ENCODE data around the gene SLC7A14.
"Not testable (repeated sequence)": the region's sequence is repeated elsewhere in the genome, so short reads cannot be mapped to it uniquely, and the experiment has no call there.

The SLC7A14 gene

DNA sequence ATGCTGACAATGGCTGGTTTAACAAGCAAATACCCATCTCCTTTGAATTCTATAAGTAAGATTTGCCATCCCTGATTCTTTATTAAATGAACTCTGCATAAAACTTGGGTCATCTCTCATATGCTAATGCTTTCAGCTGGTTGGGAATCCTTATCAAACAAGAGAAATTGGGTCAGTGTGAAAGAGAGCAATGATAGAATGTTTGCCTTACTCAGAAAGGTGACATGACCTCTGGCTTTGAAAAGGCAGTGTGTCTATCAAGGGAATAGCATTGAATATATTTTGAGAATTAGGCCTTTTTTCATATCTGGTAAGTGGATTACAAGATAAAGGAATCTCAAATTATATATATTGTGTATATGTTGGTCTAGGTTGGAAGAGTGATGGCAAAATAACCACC lies 8.7 kb upstream of the SLC7A14 start:
- no peak for DNase-seq (ENCODE audit: low read depth in 2 of 2)

DNA sequence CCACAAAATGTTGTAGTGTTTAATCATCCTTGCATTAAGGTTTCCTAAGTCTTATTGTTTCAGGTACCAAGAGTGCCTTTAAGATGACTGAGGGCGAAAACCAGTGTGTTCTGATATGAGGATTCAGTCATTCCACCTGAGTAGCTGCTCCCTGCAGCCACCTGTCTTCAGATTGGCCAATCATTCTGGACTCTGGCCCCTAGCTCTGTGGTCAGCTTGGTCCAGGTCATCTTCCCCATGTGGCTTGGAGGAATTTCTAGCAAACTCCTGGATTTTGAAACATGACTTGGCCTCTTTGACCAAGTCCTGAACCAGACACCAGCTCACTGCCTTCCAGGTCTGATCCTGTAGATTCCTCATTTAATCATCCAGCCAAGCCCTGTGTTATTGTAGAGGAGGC lies 7.8 kb upstream of the SLC7A14 start:
- no peak for DNase-seq (ENCODE audit: low read depth in 2 of 2)

DNA sequence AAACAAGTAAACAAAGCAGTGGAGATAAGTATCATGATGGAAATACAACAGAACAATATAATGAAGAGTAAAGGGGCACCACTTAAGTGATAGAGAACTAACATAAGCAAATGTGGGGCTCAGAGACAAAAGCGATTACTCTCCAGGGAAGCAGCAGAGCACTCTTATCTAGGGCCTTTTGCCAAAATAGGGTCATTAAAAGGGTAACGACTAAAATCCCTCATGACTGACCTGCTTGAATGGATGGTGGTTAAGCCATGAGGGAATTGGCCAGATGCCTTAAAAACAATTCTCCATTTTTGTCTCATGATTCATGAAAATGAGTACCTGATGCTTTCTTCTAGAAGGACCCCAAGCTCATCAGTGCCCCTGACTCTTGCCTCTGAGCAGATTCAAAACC lies 3.2 kb upstream of the SLC7A14 start:
- no peak for DNase-seq (ENCODE audit: low read depth in 2 of 2)

DNA sequence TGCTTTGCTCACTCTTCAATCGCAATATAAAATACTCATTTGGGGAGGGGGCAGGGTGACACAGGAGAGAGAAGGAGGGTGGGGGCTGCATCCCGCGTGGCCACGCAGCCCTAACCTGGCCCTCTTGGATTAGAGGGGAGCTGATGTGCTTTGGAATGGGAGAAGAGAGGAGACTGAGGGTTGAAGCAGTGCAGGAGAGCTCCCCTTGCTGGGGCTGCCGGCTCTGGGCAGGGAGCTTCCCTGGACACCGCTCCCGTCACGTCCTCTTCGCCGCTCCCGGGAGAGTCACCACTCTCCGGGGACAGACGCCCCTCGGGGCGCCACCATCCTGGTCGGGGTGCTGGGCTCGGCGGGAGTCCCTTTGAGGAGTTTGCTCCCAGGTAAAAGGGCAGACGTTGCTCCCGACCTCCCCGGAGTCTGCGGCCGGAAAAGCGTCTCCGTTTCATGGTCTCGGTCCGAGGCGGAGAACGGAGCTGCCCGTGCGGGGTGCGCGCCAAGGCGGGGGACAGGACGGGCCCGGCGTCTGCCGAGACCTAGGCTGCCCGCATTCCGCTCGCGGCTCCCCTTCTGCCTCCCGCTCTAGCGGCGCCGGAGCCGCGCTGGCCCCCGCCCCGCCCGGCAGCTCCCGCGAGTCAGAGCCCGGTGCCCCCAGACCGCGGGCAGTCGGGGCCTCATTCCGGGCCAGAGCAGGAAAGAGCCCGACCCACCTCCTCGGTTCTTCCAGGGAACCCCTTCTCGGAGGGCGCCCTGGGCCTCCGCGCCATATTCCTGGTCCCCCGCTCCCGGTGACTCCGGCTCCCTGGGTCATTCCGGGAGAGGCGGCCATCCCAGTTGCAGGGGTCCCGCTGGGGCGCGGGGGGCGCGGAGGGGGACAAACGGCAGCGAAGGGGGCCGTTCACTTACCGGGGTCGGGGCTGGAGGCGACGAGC lies 603 bp downstream of the SLC7A14 start:
- DNase-seq (ENCODE audit: low read depth in 2 of 2), result no peak

DNA sequence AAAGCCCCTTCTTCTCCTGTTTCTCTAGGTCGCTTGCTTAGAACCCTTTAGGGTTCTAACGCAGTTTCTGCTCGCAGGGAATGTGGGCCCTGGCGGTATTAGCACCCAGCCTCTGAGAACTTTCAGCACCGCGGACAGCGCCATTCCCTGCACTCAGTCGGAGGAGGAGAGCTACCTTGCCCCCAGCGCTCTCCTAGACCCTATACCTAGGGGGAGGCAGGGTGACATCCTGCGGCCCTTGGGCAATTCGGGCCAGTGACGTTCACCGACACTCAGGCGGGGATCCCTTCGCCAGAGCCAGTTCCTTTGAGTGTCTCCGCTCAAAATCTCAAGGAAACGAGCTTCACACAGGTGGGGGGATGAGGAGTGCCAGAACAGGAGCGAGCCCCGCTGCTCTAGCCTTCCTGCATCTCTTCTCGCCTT lies 1.3 kb downstream of the SLC7A14 start:
- DNase-seq (ENCODE audit: low read depth in 2 of 2), result peak; percentile 41 to 51

DNA sequence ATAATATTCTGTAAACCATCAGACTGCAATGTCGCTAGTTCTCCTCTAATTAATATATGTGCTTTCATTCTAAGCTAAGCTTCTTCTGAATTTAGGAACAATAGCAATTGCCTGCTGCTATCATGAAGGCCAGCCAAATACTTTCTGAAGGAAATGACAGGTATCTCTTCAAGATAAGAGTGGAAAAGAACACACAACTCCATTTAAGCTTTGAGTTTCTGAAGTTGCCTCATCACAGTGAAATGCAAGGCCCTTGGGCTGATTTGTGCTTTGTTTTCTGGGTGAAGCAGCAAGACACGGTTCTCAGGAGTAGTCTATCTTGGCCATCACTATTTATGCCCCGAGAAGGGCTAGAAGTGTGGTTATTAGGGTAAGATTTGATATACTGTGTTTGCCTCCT lies 6.2 kb downstream of the SLC7A14 start:
- no peak for DNase-seq (ENCODE audit: low read depth in 2 of 2)

DNA sequence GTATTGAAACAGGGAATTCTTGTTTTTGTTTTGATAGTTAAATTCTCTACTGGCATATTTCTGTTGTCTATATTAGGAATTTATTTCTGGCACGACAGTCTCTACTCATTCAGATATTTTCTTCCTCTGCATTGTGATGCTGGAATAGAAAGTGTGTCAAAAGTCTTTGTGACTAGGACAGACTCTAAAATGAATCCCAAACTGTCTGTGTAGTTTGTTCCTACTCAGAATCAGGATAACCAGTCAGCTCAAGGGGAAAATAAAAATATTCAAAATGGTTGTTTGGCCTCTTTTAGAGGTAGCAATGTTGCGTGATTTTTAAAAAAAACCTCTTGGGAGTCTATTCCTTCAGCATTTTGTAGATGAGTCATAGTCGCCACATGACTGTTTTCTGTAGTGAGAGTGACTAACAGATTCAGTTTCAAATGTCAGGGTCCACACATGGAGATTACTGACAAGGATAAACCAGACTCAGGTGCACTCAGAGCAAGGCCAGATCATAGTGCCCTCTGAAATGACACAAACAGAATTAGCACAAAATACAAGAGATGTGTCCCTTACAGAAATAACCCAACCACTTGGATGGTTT lies 13.1 kb downstream of the SLC7A14 start:
- DNase-seq (ENCODE audit: low read depth in 2 of 2), result peak; percentile 56 to 58

DNA sequence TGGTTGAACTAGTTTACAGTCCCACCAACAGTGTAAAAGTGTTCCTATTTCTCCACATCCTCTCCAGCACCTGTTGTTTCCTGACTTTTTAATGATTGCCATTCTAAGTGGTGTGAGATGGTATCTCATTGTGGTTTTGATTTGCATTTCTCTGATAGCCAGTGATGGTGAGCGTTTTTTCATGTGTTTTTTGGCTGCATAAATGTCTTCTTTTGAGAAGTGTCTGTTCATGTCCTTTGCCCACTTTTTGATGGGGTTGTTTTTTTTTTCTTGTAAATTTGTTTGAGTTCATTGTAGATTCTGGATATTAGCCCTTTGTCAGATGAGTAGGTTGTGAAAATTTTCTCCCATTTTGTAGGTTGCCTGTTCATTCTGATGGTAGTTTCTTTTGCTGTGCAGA lies 18.3 kb downstream of the SLC7A14 start:
- DNase-seq (ENCODE audit: low read depth in 2 of 2), result not testable (repeated sequence)

DNA sequence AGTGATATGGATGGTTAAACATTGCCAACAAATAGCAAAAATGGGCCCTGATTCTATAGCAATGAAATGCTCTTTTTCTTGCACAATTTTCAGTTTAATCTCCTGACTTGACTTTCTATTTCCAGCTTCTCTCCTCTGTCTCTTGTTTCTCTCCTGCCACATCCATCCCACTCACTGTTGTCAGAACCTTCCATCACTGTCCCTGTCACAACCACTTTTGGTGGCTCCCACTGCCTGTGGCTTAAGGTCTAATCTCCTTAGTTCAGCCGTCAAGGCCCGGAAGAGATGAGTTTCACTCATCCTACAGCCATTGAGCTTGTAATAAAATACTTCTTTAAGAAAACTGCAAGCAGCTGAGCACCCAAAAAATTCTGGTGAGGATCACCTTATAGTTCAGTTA lies 19.5 kb downstream of the SLC7A14 start:
- DNase-seq (ENCODE audit: low read depth in 2 of 2), result no peak

DNA sequence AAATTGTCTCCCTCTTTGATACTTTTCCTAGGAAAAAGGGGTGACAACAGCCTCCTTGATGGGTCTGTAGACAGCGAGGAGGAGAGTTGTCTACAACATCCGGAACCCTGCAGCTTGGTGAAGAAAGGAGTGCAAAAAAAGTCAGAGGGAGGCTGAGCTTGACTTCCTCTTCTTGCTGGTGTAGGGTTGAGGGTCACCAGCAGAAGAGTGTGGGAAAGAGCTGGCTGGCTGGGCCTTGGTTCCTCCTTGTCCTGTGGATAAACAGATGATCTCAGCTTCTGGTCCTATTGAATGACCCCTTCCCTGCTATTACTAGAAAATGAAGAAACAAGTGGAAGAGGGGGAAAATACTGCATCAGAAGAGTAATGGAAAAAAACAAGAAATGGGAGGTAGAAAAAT lies 20.4 kb downstream of the SLC7A14 start:
- DNase-seq (ENCODE audit: low read depth in 2 of 2), result no peak

DNA sequence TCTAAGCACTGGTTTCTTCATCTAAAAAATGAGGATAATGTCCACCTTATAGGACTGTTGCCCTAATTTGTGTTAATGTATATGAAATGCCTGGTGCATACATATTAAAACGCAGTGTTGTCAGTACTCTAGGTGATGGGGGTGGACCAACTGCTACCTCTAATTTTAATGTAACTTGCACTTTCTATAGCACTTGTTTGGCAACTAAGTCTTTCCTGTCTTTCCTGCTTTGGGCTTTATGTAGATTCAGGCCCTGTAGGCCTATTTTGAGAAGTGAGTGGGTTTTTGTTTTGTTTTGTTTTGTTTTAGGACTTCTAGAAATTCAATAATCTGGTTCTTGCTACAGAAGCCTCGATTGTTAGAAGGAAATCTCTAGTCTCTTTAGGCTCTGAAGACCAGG lies 21.2 kb downstream of the SLC7A14 start:
- no peak for DNase-seq (ENCODE audit: low read depth in 2 of 2)

DNA sequence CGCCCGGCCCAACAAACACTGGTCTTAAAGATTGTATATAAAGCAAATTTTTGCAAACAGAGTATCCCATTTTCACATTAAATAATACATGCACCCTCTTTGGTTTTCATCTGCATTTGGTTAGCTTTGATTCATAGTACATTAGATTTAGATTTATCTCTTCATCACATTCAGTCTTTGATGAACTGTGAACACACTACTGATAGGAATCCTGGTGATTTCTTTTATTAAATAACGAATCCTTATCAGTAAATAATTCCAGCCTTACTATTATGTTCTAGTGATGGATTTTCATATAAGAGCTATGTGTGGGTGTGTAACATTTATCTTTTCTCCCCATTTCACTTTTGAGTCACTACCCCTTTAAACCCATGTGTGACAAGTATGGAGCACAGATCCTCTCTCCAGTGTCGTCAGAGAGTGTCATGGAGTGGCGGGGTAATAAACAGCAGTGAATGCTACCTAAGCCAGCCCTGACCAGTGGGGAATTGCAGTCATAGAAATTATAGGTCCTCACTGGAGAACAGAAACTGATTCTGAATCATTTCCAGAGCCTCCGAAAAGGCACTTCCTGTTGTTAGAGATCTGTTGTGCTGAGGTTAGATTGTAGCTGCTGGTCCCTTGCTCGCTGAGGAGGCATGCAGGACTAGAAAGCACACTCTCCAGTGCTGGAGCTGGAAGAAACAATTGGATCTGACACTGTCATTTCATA lies 22.0 kb downstream of the SLC7A14 start:
- peak; percentile 52 to 53 for DNase-seq (ENCODE audit: low read depth in 2 of 2)

DNA sequence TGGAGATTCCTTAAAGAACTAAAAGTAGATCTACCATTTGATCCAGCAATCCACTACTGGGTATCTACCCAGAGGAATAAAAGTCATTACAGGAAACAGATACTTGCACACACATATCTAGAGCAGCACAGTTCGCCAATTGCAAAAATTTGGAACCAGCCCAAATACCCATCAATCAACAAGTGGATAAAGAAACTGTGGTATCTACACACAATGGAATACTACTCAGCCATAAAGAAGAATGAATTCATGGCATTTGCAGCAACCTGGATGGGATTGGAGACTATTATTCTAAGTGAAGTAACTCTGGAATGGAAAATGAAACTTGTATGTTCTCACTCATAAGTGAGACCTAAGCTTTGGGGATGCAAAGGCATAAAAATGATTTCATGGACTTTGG lies 23.8 kb downstream of the SLC7A14 start:
- DNase-seq (ENCODE audit: low read depth in 2 of 2), result no peak

DNA sequence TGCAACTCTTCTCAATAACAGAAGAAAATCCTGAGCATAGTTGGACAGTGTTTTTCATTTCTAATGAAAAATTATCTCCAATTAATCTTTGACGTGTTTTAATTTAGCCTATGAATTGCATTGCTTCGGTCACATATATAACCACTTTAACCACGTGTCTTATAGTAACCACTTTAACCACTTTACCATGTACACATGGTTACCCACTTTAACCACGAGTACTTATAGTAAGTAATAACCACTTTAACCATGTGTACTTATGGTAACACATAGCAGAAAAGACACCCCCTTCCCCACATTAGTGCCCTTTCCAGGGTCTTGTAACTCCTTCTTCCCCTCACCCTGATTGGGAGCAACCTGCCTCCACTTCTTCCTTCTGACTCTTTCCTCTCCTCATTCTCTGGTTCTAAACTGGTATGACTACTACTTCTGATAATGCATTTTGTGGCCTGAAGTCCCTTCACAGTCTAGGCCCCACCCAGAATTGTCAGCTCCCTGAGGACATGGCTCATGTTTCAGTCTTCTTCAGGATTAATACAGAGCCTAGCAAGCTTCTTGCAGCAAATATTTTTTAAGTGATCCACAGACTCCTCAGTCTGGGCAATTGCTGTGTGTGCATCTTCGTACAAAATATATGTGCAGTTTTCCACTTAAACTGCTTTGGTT lies 25.0 kb downstream of the SLC7A14 start:
- no peak for DNase-seq (ENCODE audit: low read depth in 2 of 2)

DNA sequence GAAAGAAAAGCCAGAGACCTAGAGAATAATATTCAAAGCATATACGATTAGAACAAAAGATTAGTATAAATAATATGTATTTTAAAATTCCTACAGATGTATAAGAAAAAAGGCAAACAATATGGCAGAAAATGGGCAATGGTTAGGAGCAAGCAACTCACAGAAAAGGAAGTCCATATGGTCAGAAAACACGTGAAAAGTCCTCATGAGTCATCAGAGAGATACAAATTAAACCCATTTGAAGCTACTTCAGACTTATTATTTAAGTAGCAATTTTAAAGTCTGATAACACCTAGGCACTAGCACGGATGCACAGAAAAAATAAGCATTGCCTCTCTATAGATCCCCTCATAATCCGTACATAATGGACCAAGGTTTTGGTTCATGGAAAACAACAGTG lies 25.6 kb downstream of the SLC7A14 start:
- no peak for DNase-seq (ENCODE audit: low read depth in 2 of 2)

DNA sequence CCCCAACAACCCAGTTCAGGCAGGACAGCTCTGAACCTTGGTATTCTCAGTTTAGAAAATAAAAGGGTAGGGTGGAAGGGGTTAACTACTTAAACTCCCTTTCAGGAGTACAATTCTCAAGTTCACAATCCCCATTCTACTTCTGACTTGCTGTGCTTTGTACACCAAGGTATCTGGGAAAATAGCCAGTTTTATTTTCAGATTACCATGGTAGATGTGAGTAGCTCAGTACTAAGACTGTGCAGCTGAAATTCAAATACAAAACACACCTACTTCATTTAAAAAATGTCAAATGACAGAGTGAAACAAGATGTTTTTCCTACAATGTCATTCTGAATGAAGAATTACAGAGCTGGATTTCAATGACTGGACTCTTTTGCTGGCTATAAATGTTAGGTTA lies 27.4 kb downstream of the SLC7A14 start:
- DNase-seq (ENCODE audit: low read depth in 2 of 2), result no peak

DNA sequence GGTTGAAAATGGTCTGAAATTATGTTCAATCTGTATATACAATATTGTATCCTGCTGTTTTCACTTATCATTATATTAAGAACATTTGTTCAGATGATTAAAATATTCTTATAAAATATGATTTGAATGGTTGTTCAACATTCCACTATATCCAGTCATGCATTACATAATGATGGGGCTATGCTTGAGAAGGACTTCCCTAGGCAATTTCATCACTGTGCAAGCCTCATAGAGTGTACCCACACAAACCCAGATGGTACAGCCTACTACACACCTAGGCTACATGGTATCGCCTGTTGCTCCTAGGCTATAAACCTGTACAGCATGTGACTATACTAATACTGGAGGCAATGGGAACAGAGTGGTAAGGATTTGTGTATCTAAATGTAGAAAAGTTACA lies 30.5 kb downstream of the SLC7A14 start:
- peak; percentile 43 to 45 for DNase-seq (ENCODE audit: low read depth in 2 of 2)

DNA sequence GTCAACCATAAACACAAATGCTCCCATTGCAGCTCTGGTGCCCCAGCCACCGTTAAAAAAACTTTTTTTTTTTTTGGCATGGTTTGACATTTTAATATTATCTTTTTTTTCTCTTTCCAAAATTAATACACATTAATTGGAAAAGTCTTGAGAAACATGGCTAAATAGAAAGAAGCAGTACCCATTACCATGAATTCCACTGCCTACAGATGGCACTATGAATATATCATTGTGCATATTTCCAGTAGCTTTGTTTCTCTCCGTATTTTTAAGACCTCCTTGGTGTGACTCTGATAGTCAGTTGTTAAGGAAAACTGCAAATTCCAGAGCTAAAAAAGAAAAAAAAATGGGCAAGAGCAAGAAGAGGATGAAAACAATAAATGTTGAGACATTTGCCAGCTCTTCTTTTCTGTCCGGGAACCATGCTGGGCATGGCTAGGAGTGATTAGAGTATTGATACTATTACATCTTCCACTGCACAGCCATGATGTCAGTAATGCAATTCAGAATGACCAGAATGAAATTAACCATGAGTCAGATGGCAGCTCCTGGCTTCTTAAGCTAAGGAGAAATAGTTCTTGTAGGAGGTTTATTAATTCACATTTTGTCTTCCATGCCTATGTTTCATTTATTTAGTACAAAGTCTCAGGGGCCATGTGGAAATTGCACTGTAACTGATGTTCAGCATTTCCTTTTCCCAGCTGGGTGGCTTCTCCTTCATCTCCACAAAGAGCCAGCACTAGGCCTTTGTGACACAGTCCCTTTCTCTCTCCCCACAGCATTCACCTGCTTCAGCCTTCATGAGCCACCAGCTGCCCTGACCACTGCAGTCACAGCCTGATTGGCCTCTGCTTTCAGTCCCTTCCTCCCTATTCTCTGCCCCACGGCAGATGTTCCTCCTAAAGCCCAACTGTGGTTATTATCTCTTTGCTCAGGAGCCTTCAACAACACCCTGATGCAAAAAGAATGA lies 31.8 kb downstream of the SLC7A14 start:
- DNase-seq (ENCODE audit: low read depth in 2 of 2), result no peak

DNA sequence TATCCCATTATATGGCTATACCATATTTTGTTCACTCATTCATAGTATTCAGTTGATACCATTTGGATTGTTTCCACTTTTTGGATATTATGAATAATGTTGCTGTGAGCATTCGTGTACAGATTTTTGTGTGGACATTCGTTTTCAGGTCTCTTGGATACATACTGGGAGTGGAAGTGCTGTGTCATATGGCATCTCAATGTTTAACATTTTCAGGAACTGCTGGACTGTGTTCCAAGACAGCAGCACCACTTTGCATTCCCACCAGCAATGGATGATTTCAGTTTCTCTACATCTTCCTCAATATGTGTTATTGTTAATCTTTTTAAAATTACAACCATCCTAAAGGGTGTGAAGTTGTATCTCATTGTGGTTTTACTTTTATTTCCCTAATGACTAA lies 34.6 kb downstream of the SLC7A14 start:
- no peak for DNase-seq (ENCODE audit: low read depth in 2 of 2)

DNA sequence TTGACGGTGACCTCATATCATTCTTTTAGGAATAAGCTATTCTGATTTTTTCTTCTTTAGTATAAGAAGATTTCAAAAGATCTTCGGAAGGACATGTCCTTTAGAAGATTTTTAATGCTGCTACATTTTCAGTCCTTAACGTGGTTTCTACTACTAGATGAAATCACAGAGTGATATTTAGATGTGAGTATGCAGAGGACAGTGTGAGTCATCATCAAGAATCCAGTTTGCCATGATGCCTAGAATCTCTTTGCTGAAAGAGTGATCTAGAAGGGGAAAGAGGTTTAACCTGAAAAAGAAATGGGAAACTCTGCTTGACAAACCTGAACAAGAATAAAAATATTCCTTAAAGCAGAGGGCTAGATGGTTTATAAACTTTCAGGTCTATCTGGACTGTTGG lies 43.2 kb downstream of the SLC7A14 start:
- no peak for DNase-seq (ENCODE audit: low read depth in 2 of 2)

DNA sequence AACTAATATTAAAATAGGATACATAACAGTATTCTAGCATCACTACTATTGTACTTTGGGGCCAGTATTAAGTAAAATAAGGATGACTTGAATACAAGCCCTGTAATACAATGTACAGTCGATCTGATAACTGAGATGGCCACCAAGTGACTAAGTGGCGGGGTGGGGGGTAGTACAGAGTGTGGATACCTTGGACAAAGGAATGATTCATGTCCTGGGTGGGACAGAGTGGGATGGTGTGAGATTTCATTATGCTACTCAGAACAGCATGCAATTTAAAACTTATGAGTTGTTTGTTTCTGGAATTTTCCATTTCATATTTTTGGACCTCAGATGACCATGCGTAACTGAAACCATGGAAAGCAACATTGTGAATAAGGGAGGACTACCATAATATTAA lies 46.0 kb downstream of the SLC7A14 start:
- no peak for DNase-seq (ENCODE audit: low read depth in 2 of 2)
